Testis (tissue), 2 donors: ENCODE data around the gene PON1.

ENCODE experiments used
- POLR2A ChIP-seq: fragments of 450-650 bp; IDR thresholded peaks from one replicate; pipeline ENCODE4 v1.6.1; 2017; ENCODE audit warnings: antibody characterized with exemption, mild to moderate bottlenecking, moderate library complexity
- TF ChIP-seq, protein P1 (sequence below), 3 experiments: fragments of 450-650 bp in 2 of 3; fragments of 200-600 bp in 1 of 3; sonication (generic) in 1 of 3; IDR thresholded peaks; one replicate each; pipeline ENCODE4 v1.5.1; 2016 to 2019; ENCODE audit warnings: antibody characterized with exemption in 3 of 3, mild to moderate bottlenecking in 2 of 3, moderate library complexity in 1 of 3

DNA sequence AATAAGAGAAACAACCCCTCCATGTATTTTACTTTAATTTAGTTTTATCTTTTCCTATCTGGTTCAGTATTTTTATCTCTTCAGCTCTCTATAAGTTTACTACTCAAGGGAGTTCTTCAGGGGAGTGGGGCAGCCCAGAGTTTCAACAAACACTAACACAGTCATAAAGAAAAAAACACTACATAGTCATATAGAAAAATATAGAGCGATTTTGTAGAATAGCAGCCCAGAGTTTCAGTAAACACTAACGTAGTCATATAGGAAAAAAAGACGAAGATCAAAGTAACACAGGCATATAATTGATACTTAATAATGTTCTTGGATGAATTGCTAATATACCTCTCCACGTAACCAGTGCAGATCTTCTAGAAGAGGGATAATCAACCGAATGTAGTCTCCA, 54.7 kb downstream of the PON1 start:
- TF ChIP-seq, protein P1, sequence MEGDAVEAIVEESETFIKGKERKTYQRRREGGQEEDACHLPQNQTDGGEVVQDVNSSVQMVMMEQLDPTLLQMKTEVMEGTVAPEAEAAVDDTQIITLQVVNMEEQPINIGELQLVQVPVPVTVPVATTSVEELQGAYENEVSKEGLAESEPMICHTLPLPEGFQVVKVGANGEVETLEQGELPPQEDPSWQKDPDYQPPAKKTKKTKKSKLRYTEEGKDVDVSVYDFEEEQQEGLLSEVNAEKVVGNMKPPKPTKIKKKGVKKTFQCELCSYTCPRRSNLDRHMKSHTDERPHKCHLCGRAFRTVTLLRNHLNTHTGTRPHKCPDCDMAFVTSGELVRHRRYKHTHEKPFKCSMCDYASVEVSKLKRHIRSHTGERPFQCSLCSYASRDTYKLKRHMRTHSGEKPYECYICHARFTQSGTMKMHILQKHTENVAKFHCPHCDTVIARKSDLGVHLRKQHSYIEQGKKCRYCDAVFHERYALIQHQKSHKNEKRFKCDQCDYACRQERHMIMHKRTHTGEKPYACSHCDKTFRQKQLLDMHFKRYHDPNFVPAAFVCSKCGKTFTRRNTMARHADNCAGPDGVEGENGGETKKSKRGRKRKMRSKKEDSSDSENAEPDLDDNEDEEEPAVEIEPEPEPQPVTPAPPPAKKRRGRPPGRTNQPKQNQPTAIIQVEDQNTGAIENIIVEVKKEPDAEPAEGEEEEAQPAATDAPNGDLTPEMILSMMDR (IDR thresholded peaks at IDR 0.05) = no peak
- no peak for TF ChIP-seq POLR2A
